ENCODE results near the gene BLVRB. TPM values are rescaled to one million over a fixed set of nuclear protein-coding genes. Genes with fewer than 3 reads are reported as not detected.
"Not testable (repeated sequence)": the region's sequence is repeated elsewhere in the genome, so short reads cannot be mapped to it uniquely, and the experiment has no call there.

Gene BLVRB
- polyA plus RNA-seq, 5 donors = 43.5 to 83.3 (median 55.0) TPM

DNA sequence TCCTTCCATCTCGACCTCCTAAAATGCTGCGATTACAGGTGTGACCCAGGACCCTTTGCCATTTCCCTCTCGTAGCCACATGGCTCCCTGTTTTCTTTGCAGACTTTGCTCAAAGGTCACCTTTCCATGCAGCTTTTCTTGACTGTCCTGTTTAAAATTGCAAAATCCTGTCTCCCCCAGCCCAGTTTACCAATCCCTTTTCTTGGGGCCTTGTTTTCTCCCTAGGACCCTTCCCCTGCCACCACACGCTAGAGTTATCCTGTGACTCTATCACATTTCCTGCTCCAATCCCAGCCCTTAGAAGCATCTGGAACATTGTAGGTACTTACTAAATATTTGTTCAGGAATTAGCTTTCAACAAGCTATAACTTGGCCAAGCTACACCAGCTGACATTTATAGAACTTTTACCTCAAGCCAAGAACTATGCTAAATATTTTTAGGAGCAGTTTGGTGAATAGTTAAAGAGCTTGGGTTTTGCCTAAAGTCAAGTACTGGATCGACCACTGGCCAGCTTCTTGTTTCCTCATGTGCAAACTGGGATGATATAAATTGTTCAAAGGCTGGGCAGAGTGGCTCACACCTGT lies 12.3 kb downstream of the BLVRB start:
- DNase-seq = no peak

DNA sequence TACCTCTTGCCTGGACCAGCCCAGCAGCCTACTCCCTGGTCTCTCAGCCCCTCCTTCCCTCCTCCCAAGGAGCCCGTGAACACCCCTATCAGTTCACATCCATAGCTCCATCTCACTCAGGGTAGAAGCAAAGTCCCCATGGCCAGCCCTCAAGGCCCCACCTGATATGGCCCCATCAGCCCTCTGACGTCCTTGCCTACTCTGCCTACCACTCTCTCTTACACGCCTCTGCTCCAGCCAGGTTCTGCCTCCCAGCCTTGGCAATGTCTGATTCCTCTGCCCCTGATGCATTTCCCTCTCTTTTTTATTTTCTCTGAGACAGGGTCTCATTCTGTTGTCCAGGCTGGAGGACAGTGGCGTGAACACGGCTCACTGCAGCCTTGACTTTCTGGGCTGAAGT lies 13.5 kb downstream of the BLVRB start:
- DNase-seq = no peak

DNA sequence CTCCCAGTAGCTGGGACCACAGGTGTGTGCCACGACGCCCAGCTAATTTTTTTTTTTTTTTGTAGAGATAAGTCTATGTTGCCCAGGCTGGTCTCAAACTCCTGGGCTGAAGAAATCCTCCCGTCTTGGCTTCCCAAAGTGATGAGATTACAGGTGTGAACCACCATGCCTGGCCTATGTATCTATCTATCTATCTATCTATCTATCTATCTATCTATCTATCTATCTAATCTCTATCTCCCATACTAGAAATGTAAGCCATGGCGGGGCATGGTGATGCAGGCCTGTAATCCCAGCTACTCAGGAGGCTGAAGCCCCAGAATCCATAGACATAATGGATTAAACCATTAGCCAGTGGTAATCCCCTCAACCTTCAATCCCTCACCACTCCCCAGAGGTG lies 14.9 kb downstream of the BLVRB start:
- no peak for DNase-seq

DNA sequence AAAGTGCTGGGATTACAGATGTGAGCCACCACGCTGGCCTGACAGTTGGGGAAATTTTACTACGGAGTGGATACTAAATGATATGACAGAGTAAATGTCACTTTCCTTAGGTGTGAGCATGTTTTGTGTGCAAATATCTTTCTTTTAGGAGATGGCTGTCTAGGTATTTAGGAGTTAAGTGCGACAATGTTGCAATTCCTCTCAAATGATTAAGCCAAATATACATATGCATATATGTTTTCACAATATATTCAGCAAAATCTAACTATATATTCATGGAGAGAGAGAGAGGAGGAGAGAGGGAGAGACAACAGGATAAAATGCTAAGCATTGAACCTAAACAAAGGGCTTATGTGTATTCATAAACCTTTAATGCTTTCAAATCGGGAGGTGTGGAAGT lies 16.0 kb downstream of the BLVRB start:
- no peak for DNase-seq

DNA sequence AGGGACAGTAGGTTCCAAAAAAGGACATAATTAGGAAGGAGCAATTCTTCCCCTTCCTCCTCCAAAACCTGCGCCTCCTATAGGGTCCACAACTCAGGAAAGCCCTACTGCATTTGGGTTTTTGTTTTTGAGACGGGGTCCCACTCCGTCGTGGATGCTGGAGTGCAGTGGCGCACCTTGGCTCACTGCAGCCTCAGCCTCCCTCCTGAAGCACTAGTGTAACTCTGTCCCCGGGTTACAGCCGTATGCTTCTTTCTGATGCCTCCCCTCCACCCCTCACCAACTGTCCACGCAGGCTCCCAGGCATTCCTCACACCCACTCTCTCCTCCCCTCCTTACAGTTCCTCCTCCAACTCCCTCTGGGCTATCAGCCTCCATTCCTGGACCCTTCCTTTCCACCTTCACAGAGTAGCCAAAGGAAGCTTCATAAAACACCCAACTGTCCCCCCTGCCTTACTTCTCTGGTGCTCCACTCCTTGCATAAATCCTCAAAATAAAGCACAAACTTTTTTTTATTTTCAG lies 19.2 kb downstream of the BLVRB start:
- no peak for DNase-seq

DNA sequence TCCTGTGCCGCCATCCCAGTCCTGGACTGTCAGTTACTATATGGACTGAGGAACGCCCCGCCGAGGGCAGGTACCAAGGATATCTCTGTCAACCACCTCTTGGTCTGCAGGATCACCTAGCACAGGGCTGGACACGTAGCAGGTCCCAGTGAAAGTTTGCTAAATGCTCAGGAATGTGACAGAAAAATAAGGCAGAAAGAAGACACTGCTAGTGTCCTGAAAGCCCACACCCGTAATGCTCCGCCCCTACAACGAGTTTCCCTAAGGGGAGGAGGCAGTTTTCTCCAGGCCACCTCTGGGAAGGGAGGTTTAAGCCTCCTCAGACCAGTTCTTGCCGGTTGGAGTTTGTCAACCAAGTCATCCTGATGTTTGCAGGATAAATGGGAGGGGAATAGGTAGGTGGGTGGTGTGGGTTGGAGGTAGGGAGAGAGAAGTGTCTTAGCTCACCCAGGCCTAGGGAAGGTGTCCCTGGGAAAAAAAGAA lies 19.7 kb downstream of the BLVRB start:
- no peak for DNase-seq

DNA sequence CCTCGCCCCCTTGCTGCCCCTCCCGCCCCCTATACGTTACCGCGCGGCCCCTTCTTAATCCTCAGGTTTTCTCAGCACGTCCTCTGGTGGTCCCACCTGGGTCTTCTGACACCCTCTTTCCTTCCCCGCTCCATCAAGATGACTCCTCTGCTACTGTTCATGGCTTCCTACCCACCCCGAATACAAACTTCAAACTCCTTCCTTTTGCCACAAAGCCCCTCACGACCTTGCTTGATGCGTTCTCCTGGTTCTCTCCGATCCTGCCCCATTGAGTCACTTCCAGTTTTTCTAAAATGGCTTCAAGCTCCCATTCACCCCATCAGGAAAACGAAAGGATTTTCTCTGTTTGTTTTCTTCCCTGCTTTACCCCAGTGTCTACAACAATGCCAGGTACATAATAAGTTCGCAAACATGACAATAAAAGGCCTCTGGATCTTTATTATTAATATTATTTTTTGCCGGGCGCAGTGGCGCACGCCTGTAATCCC lies 20.7 kb downstream of the BLVRB start:
- DNase-seq = no peak

DNA sequence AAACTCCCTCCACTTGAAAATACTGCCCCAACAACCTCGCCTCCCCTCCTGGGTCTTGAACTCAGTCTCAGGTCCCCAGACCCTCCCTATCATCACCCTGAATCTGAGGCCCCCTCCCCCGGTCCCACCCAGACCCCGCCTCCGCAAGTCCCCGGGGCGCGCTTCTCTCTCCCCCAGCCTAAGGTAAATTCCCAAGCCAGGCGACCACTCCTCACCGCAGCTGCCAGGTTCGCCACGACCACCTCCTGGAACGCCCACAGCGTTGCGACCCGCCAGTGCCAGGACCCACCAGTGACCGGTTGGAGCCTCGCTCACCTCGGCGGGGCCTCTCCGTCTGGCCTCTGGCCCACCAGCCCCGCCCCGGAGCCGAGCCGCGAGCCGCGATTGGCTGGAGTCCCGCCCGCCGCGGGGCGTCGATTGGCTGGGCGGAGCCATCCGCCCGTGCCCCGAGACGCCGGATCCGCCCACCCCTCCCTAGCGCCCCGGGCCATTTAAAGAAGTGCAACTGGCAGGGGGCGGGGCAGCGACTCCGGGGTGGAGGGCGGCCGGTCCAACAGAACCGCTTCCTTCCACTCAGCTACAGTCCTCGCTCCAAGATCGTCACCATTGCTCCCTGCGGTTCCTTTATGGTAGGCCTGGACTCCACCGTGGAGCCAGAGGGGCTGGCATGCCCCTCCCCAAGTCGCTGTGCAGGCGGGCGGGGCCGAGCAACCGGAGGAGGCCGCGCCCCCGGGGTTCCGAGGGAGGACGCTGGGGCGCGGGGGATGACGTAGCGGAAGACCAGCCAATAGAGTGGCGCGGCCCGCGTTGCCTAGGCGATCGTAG lies 21.3 kb downstream of the BLVRB start, which contains the start of gene SERTAD3:
Gene SERTAD3 (minus strand): TSS at position 336 of the 825 bp plus-strand sequence. CDS start 2,255 bp downstream, outside the sequence.
- DNase-seq = peak; percentile 98 to 99

DNA sequence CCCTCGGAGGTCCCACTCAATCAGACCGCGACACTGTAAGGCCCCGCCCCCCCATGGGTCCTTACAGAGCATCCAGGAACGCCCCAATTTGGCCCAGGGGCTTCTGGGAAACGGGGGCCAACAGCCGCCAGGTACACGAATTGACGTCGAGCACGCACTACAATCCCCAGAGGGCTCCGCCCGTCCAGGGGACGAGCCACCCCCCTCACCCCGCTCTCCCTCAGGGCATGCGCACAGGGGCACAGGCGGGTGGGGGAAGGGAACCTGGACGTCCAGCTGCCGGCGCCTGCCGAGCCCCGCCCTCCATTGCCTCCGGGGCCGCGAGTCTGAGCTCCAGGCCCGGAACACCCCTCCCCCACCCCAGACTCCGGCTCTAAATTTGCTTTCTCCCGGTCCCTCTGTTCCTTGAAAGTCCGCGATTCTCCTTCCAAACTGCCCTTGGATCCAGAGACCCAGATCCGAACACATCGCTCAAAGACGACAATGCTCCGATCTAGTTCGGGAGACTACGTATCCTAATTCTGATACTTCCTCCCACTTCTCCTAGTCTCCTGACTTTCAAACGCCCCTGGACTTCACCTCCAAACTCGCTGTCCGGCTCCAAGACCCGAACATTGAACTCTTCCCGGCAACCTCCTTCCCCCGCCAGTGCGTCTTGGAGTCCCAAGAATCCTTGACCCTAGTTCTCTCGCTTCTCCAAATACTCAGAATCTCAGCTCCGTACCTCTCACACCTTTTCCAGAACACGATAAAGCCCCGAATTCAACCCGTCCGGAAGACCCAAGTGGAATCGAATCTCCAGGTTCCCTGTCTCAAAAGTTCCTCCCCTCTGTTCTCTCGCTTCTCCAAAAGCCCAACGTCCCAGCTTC lies 22.2 kb downstream of the BLVRB start:
- peak; percentile 99 to 100 for DNase-seq

DNA sequence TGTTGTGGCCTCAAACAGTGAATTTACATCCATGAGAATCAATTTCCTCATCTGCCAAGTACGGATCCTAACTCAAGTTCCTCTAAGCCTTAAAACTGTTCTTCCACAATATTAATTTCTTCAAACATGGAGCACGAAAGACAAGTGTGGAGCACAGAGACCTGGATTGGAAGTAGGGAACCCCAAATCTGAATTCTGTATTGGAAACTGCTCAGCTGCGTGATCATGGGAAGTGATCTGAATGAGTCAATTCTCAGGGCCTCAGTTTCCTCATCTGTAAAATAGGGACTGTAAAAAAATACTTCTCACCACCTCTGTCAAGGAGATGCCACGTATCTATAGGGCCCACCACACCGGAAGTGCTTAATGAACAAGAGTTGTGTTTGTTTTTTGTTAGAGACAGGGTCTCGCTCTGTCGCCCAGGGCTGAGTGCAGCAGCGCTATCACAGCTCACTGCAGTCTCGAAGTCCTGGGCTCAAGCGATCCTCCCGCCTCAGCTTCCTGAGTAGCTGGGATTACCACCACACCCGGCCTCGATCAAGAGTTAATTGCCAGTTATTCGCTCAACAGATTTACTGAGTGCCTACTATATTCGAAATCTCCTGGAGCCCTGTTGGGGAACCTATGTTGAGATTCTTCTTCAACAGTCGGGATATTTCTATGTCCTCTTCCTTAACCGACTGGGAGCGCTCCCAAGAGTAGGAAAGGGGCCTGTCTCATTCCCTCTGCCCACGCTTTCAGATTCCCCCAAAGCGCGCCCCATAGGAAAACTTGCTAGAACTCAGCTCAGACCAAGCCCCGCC lies 23.0 kb downstream of the BLVRB start:
- no peak for DNase-seq

DNA sequence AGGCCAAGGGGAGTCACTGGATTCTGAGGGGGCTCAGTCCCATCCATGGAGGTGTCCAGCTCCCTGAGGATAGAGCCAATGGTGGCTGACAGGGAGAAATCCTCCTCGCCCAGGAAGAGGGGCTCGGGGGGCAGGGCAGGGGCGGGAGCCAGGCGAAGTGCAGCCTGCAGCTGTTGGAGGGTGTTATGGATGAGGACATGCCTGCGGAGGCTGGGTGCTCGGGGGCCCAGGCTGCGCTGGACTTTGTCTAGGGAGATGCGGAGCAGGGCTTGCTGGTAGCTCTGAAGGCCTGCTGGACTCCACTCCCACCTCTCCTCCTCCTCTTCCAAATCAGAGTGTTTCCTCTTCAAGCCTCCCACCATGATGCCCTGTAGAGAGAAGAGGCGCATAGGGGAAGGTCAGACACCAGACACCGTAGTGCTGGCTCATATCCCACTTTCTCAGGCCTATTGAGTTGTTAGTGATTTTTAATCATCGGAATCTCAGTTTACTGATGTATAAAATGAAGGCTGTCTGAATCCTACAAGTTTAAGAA lies 23.8 kb downstream of the BLVRB start:
- DNase-seq = no peak

DNA sequence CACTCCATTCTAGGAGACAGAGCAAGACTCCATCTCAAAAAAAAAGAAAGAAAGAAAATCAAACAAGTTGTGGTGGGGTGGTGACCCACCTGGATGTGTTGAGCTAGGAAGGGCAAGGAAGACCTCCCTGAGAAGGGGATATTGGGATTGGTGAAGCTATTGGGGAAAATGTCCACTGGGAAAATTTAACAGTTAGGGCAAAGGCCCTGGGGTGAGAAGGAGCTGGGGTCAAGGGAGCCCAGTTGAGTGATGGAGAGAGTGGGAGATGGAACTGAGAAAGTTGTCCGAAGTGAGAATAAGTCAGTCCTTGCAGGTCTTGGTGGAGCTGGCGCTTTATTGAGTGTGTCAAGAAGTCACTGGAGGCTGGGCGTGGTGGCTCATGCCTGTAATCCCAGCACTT lies 27.3 kb downstream of the BLVRB start:
- DNase-seq = no peak

DNA sequence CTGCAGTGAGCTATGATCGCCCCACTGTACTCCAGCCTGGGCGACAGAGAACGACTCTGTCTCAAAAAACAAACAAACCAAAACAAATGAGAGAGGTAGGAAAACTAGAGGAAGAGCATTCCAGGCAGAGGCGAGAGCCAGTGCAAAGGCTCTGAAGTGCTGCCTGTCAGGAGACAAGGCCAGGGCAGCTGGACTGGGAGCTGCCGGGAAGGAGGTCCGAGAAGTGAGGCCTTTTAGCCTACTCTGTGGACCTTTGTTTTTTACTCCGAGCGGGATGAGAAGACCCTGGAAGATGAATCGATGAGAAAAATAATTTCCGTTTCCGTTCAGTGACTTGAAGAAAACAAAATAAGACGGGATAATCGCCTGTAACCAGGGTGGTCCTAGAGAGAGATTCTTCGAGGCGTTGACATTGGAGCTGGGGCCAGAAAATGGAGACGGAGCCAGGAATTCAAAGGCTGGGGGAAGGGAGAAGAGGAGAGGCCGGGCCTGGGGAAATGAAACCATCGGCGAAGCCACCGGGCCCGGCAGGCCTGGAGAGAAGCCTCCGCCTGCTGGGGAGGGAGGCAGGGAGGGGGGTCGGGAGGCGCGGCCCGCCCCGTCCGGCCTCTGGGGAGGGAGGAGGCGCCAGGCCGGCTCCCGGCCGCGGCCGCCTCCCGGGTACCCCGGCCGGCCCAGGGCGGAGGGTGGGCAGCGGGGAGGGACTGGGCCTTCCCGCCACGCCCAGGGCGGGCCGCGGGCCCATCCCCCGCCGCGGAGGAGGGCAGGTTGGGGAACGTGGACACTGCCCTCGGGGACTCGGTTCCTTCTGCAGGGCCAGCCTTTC lies 31.9 kb downstream of the BLVRB start:
- DNase-seq = peak; percentile 94 to 96

DNA sequence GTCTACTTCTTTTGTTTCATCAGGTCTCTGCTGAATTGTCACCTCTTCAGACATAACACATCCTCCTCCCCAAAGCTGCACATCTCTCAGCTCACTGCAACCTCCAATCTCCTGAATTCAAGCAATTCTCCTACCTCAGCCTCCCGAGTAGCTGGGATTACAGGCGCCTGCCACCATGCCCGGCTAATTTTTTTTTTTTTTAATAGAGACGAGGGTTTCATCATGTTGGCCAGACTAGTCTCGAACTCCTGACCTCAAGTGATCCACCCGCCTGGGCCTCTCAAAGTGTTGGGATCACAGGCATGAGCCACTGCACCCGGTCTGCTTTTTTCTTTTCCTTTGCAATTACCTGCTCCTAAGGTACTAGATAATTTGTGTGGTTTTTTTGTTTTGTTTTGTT lies 32.8 kb downstream of the BLVRB start:
- DNase-seq = not testable (repeated sequence)

DNA sequence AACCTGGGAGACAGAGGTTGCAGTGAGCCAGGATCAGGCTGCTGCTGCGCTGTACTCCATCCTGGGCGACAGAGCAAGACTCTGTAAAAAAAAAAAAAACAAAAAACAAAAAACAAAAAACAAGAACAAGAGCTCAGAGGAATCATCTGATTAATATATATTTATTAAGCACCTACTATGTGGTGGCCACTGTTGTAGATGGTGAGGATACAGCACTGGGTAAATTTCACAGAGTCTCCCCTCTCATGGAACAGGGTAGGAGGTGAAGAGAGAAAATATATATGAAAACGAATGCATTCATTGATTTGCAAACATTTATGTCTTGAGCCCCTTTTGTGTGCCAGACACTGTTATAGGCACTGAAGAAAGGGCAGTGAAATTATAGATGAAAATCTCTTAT lies 33.8 kb downstream of the BLVRB start:
- DNase-seq = no peak

DNA sequence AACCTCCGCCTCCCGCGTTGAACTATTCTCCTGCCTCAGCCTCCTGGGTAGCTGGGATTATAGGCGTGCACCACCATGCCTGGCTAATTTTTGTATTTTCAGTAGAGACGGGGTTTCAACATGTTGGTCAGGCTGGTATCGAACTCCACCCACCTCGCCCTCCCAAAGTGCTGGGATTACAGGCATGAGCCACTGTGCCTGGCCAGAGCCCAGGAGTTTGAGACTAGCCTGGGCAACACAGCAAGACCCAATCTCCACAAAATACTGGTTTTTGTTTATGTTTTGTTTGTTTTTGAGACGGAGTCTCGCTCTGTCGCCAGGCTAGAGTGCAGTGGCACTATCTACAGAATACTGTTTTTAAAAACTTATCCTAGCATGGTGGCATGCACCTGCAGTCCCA lies 35.3 kb downstream of the BLVRB start:
- not testable (repeated sequence) for DNase-seq

DNA sequence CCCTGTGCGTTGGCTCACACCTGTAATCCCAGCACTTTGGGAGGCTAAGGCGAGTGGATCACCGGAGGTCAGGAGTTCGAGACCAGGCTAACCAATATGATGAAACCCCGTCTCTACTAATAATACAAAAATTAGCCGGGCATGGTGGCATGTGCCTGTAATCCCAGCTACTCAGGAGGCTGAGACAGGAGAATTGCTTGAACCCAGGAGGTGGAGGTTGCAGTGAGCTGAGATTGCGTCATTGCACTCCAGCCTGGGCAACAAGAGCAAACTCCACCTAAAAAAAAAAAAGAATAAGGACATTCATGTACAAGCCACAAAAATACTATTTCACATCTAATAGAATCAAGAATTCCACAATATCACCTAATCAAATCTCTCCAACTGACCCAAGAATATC lies 37.3 kb downstream of the BLVRB start:
- DNase-seq = not testable (repeated sequence)

DNA sequence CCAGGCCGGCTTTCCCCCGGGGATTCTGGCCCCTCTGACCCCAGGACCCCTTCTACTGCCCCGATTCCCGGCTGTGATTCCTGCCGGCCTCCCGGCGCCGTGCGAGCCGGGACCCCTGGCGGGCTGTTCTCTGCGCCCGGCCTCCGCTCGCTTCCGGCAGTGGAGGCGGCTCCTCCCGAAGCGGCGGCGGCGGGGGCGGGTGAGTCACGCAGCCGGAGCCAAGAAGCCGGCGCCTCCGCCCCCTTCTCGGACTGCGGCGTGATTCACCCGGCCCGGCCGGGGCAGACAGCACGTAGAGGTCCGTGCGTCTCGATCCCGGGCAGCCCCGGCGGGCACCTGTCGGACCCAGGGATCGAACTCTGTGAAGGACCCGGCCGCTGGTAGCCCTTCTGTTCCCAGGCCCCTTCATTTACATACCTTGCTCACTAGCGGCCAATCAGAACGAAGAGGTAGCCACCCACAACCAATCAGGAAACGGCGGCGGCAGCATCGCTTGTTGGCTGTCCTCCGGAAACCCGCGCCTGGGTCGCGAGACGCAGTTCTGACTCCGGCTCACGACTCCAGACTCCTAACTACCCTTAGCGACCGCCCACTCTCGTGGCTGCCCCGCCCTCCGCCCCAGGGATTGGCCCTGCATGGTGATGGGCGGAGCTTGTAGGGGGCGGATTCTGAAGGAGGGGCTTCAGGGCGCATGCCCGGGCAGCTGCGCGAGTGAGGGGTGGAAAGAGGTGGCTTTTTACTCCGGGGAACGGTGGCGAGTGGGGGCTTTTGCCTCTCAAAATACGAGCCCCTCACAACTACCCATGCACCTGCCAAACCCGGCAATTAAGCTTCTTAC lies 39.9 kb downstream of the BLVRB start, which contains the start of gene SERTAD1:
Gene SERTAD1 (minus strand): TSS at position 543 of the 838 bp plus-strand sequence. CDS start 2,446 bp downstream, outside the sequence.
- DNase-seq = peak; percentile 99

All from right lung (tissue), 5 donors.